NCI-H1436 treated with DMSO at 0.1 percent for 48 hours (cell line): Measurements from ENCODE around the gene SNX20.

ENCODE experiments used
- DNase-seq: peaks from one replicate; lab custom pipeline; 2025; lab: John Stamatoyannopoulos, UW

Gene SNX20

DNA sequence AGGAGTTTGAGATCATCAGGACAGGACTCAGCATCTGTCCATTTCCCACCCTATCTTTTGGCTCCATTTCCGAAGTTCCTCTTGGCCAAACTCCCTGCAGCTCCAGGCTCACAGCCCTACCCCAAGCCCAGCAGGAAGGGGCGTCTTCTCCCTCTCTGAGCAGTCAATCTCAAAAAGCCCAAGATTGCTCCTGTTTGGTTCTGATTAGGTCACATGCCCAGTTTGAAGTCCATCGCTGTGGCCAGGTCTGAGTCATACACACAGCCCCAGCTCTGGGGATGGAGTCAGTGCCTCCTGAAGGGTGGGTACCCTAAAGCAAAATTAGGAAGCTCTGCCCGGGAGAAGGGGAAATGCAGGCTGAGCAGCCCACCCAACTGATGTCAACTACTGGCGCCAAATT lies 23.9 kb downstream of the SNX20 start:
- no peak for DNase-seq

DNA sequence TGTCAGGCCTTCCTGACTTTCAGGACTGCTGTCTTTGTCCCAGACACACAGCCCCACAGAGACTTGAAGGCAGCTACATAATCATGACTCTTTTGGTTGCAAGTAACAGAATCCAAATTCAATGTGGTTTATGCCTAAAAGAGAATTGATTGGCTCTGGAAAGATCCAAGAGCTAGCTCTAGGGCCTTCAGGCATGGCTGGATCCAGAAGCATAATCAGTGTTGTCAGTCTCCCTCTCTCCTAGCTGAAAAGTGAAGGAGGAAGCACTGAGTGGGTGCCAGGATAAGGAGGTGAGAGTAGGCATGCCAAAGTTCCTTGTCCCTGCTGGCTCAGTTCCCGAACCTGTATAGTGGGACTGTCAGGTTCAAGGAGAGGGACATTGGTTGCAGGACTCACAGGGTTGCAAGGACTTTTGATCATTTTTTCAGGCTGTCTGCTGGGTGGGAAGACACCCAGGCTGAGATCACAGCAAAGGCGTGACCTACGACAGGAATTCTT lies 25.5 kb downstream of the SNX20 start:
- no peak for DNase-seq

DNA sequence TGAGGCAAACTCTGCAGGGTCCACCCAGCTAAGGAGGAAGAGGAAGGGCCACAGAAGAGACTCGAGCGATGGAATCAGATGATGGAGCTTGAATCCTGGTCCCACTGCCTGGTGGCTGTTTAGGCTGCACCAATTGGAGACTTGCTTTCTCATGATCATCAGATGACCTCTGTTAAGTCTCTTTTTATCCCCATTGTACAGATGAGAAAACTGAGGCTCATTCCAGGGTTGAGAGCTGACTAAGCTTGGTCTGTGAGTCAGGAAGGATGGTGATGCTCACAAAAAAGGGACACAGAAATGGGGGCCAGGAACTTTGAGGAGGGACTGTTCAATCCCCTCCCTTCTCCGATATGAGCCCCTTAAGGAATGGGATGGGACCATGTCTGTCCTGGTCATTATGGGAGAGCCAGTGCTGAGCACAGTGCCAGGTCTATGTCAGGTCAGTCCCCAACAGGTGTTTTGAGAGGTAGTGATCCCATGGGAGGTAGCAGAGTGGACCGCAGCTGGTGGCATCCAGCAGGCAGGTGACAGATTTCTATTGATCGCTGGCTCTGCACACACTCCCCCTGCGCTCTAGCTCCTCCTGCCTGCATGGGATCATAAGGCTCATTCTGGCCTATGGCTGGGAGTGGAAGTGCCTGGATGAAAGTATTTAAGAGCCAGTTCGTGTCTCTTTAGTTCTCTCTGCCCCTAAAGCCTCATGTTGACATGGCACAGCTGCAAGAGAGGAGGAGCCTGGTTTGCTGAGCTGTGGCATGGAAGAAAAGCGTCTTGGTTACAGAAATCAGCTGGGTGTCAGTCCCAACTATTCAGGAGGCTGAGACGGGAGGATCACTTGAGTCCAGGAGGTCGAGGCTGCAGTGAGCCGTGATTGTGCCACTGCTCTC lies 27.2 kb downstream of the SNX20 start:
- DNase-seq, result no peak

DNA sequence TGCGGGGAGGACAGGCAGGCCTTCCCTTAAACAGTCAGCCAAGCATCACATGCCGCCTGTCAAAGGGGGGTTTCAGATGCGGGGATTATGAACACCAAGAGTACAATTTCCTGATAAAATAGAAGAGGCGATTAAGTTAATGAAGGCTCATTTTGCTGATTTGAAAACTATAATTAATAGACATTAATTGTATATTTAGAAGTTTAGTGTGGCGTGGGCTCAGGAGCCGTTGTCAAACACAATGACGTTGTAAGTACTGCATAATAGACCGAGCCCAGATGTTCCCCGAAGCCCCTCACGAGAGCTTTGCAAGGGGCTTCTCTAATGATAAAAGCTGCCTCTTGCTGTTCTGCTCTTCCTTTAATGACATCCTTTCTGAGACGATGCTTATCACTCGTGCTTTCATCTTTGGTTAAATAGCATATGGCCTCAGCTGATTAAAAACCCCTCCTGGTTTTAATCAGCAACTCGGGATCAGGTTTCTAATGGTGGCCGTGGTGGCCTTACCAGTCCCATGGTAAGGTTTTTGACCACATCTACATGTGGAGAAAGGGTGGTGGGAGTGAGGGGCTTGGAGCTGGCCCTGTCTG lies 28.2 kb downstream of the SNX20 start:
- DNase-seq, result no peak

DNA sequence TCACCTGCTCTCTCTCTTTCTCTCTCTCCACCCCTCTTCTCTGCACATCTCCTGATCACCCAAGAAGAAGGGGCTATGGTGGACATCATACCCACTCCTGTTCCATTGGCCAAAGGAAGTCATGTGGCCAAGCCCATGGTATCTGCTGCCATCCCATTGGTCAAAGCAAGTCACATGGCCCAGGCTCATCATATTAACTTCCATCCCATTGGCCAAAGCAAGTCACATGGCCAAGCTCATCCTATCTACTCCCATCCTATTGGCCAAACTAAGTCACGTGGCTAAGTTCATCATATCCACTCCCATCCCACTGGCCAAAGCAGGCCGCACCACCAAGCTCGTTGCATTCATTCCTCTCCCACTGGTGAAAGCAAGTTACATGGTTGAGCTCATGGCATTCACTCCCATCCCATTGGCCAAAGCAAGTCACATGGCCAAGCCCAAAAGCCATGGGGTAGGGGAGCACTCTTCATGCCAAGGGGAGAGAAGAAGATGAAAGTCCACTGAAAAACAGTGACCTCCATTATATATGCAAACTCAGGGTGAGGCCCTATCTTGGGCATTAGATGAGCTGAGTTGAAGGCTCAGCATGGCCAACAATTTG lies 29.2 kb downstream of the SNX20 start:
- no peak for DNase-seq

DNA sequence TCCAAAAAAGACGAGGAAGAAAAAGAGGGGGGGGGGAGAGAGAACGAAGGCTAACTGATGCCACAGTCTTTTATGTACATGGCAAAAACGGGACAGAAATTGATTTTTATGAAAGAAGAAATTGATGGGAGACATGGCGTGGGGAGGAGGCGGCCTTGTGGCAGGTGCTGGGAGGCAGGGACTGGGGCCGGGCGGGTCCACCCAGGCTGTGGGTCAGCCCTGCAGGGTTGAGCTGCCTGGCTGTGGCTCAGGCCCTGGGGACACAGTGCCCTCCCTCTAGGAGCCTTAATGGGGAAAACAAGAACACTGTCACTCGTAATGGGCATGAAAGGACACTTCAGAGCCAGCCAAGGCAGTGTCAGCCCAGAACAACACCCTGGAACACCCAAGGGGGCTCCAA lies 34.8 kb downstream of the SNX20 start:
- DNase-seq, result no peak

DNA sequence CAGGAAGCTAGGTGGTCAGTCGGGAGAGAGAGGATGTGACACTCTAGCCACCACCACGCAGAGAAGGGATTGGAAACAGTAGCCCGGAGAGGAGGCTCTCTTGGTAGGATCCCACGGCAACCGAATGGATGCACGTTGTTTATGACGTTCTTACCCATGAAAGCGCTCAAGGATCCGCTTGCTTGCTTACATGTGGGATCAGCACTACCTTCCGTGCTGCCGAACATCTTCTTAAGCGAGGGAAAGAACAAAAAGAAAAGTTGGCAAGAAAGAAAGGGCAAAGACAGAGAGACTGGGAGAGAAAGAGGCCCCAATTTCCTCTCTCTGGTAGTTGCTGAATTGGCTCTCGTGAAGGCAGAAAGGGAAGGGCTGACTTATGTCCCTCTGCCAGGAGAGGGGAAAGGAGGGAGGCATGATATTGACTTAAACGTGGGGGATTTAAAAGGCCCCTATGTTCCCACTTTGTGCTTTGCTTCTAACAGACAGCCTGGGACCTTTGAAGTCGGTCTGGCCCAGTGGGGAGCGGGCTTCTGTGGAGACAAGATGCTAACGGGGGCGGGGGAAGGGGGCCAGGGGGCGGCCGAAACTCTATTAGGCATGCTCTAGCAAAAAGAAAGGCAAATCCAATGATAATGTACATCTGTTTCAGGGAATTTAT lies 35.4 kb downstream of the SNX20 start:
- no peak for DNase-seq

DNA sequence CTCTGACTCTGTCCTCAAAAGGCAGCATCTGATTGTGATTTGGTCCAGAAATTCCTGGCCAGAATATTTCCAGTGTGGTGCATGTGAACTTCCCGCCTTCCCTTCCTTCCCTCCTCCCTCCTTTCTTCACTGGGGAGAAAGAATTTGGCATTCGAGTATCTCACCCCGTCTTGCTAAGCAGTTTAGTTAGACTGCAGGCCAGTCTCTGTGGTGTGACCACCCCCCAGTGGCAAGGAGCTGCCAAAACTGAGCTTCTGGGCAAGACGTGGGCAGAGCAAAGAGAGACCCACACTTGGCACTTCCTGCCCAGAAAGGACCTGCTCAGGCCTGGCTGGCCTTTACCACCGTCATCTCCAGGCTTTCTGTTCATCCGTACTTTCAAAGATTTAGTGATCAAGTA lies 36.4 kb downstream of the SNX20 start:
- DNase-seq, result no peak

DNA sequence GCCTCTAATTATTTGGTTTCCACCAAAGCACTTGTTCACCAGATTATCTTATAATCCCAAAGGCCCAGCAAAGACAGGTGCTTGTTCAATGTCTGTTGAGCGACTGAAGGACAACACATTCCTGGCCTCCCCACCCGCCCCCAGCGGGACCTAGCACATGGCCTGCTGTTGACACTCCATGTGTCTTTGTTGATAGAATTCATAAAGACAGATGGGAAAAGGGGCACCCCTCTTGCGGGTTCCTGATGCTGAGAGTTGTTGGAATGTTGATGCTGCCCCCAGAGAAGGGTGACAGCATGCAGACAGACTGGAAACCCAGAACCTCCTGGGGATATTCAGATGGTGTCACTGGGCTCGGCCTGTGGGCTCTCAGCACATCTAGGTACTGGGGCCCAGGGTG lies 36.9 kb downstream of the SNX20 start:
- no peak for DNase-seq

DNA sequence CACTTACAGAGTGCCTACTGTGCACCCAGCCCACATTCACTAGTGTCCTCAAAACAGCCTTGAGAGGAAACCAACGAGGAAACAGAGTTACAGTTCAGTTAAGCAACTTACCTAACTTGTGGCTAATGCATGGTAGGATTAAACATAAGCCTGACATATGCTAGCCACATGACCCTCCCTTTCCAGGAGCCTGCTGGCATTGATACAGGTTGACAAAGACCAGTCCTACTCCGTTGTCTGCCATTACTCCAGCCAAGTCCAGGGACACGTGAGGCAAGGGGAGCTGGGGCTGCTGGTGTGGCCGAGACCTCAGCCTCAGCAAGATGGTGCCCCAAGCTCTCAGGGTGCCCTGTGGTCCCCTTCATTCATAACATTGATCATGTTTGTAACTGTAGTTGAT lies 37.9 kb downstream of the SNX20 start:
- no peak for DNase-seq

DNA sequence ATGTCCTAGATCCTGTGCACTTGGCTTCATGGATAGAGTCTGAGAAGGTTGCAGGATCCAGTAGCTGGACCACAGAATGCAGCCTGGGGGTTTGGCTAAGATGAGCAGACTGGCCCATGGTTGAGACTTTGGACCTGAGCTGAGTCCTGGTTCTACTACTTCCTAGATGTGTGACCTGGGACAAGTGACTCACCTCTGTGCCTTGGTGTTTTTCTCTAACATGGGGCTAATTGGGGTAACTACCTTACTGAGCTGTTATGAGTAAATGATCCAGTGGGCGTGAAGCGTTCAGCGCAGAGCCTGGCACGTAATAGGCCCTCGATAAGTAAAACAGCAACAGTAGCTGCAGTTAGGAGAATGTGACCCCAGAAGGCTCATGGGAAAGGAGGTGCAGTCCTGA lies 38.8 kb downstream of the SNX20 start:
- no peak for DNase-seq

DNA sequence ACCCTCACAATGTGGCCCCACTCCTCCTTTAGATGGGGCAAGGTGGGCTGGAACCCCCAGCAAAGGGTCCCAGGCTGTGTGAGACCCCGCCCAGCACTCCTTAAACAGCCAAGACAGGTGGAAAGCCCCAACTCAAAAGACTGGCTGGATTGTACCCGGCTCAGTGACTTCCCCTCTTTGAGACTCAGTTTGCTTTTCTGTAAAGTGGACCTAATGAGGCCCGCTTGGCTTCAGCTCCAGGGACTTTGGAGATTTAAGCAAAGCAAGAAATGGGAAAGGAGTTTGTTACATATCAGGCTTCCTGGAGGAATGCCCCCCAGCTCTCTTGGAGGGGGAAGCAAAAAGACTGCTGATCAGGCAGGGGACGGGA lies 39.3 kb downstream of the SNX20 start:
- DNase-seq, result no peak

DNA sequence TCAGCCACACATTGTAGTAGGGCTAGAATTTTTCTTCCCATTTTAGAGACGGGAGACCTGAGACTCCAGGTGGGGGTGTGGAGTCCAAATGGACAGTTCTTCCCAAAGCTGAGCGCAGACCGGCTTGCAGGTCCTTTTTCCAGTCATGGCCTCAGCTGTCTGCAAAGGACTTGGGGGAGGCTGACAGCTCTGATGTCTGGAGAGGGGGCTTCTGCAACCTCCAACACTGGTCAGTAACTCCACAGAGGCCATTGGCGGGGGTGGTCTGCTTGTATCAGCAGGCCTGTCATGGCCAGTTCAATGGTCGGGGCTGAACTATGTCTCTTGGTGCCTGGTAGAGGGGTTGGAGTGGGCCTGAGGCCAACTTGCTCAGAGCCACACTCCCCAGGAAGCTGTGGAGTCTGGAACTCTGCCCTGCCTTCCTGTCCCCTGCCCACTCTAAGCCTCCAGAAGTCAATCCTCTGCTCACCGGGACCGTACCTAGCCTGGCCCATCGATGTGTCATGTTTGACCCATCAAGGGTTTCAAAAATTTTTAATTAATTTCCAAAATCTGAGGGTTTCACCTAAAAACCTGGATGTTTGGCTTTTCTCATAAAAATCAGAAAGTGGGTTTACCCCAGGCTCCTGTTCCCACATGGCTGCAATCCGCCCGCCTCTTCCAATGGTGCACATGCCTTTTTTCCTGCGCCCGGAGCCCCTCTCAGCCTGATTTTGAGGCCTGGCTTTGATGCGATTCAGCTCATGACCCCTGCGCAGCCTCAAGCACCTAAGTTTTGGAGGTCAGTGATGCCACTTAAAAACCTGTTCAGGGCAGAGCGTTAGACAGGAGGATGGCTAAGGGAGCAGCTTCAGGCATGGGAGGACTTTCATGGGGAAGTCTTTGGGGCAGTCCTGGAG lies 39.9 kb downstream of the SNX20 start:
- no peak for DNase-seq

DNA sequence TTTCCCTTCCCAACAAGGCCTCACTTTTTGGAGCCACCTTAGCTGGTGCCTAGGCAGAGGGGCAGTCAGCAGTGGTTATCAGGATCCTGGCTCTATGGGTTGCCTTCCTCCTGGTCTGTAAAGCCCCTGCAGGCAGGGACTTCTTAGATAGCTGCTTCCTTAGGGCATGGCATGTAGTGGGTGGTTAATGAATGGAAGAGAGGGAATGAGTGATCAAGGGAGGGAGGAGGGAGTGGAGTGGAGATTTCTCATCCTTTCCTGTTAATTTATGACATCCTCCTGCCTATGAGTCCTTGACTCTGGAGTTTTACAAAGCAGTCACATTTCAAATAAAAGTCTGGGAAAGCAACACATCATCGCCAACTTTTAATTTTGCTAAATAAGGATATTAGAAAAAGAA lies 40.7 kb downstream of the SNX20 start:
- DNase-seq, result no peak

DNA sequence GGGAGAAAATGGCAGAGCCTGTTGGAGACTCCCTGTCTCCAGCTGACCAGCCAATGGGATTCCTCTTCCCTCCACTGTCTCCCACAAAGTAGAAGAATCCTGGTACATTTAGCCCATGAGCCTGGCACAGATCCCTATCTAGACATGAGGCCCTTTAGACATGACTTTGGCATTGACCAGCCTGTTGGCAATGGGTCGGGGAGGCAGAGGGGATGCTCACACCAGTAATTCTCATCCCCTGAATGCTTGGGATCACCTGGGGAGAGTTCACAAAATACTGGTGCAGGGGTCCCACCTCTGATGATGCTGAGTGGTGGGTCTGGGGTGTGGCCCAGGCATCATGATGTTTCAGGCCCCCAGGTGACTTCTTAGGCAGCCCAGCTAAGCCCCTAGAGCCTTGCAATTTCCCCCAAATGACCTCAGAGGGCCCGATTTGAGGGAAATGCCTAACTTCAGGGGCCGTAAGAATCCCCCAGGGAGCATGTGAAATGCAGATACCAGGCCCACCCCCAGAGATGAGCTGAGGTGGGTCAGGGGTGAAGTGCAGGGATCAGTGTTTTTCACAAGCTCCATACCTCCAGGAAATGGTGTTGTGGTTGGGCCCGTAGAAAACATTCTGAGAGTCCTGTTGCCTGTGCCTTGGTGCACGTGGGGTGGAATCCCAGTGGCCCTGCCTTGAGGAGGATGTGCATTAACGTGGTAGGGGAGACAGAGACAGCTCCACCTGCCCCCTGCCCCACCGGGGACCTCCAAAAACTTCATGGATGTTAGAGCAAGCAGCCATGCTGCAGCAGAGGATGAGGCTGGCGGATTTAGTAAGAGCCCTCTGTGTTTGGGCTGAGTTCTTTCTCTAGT lies 42.1 kb downstream of the SNX20 start:
- DNase-seq, result no peak

DNA sequence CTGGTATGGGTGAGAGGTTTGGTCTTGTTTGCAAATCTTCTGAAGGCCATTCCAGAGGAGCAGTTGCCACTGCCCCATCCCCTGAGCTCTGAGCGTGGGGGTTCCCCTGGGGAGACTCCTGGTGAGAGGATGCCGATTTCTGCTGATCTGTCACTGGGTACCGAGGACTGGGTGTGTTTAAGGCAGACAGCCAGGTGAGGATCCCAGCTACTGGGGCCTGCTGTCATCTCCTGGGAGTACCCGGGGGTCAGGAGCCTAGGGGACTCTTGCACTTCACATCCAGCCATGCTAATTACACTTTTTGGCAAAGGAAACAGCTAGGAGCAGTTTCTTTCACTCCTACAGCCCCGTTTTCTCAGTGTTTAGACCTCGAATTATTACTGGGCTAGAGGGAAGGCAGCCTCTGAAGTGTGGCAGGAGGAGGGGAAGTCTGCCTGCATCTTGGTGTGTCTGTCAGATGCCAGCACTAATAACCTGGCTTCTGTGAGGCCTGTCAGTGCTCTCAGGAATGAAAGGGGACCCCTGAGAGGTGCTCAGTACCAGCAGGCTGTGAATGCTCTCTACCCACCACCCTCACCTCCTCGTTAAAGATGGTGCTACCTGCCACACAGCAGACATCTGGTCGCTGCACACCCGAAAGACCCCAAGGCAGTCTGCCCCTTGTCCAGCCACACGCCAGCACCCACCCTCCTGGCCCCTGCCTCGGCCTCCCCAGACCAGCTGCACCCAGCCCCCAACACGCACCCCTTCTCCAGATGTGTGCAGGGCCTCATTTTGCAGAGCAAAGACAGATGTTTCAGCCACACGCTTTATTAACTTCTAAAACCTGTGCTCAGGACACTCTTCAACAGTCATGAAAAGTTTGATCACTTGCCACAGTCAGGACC lies 43.2 kb downstream of the SNX20 start:
- DNase-seq, result no peak

DNA sequence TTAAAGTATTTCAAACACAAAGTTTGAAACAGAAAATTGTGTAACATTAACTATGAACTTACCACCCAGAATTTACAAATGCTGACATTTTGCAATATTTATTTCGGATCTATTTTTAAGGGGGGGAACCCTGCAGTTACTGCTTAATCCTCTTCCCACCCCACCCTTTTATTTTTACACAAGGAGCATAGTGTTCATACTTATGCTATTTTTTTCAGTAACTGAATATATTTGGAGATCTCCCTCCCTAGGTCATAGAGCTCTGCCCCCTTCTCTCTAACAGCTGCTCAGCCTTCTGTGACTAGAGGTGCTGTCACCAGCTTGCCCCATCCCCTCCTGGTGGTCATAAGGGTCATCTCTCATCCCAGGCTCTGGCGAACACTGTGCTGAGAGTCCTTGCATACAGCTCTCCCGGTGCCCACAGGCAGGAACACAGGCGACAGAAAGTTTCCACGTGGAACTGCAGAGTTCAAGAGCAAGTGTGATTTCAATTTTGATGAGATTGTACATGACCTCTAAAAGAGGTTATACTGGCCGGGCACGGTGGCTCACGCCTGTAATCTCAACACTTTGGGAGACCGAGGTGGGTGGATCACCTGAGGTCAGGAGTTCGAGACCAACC lies 44.2 kb downstream of the SNX20 start:
- no peak for DNase-seq

DNA sequence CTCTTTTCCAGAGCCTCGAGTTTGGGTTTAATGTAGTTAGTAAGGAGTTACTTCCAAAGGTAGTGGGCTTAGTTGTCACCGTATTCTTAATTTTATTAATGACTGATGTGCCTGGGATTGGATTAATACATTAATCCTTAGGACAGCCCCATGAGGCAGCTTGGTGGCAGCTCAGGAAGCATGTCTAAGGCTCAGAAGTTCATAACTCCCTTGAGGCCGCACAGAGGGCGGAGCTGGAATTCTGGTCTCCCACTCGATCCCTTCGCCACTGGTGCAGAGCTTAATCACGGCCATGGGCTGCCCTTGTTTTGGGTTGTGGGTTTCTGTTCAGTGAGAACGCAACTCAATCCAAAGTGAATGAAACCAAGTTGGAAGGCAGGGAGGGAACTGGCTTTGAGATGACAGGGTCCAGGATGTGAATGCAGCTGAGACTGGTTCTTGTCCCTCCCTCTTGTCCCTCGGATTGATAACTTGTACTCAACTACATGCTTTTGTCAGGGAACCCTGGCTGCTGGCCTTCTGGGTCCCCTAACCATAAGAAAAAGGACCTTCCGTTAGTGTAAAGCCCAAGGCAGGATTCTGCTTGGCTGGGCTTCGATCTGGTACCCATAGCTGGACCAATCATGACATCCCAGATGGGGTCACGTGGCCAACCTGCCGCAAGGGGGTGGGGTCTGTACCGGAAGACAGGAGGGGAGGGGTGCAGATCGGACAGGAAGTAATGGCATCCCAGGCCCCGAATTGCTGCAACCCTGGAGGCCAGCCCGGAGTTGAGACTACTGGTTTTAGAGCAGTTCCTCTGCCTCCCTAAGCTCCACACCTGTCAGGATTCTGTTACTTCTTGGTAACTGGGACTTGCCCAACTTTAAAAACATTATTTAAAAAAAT lies 45.4 kb downstream of the SNX20 start:
- DNase-seq, result no peak
